Mesenchymal stem cell (in vitro differentiated cells and primary cell): ENCODE results near the gene KCNN3.

Source experiments
- DNase-seq: peaks from one replicate; pipeline ENCODE4 v3.0.0-alpha.2; 2013
- H2AFZ ChIP-seq: one replicate; pipeline ENCODE4 v1.6.1; 2013; ENCODE audit warnings: low read depth, mild to moderate bottlenecking, control low read depth, inconsistent platforms, low read length, moderate library complexity
- H2AK5ac ChIP-seq: 2 replicates; pipeline ENCODE4 v1.6.1; 2013; ENCODE audit warnings: low read length, moderate library complexity, mild to moderate bottlenecking, inconsistent platforms; ENCODE audit not compliant: severe bottlenecking
- H2BK120ac ChIP-seq: one replicate; pipeline ENCODE4 v1.6.1; 2013; ENCODE audit warnings: low read depth, mild to moderate bottlenecking, inconsistent platforms, low read length, moderate library complexity
- H2BK12ac ChIP-seq, 2 experiments: one replicate each; pipeline ENCODE4 v1.6.1; 2013; ENCODE audit warnings: inconsistent platforms in 2 of 2, low read length in 2 of 2, mild to moderate bottlenecking in 2 of 2, moderate library complexity in 2 of 2, control low read depth in 1 of 2
- H2BK15ac ChIP-seq: one replicate; pipeline ENCODE4 v1.6.1; 2013; ENCODE audit warnings: mild to moderate bottlenecking, low read depth, inconsistent platforms; ENCODE audit not compliant: poor library complexity, severe bottlenecking
- H2BK5ac ChIP-seq: 2 replicates; pipeline ENCODE4 v1.6.1; 2013; ENCODE audit warnings: low read depth, mild to moderate bottlenecking, low read length, control low read depth, inconsistent platforms; ENCODE audit not compliant: poor library complexity, severe bottlenecking
- H3K14ac ChIP-seq, 2 experiments: one replicate each; pipeline ENCODE4 v1.6.1; 2013; ENCODE audit warnings: inconsistent platforms in 2 of 2, low read length in 2 of 2, control low read depth in 1 of 2, mild to moderate bottlenecking in 1 of 2, moderate library complexity in 1 of 2
- H3K18ac ChIP-seq, 2 experiments: one replicate each; pipeline ENCODE4 v1.6.1; 2013; ENCODE audit warnings: inconsistent platforms in 2 of 2, low read length in 2 of 2, control low read depth in 1 of 2, low read depth in 1 of 2, mild to moderate bottlenecking in 1 of 2
- H3K23ac ChIP-seq, 2 experiments: one replicate each; pipeline ENCODE4 v1.6.1; 2013; ENCODE audit warnings: inconsistent platforms in 2 of 2, low read length in 2 of 2, mild to moderate bottlenecking in 2 of 2, moderate library complexity in 2 of 2, control low read depth in 1 of 2
- H3K27ac ChIP-seq: 2 replicates; pipeline ENCODE4 v1.5.1; 2013; ENCODE audit warnings: mild to moderate bottlenecking, moderate library complexity, low read length, control low read depth, inconsistent platforms; ENCODE audit not compliant: poor library complexity, severe bottlenecking
- H3K27me3 ChIP-seq, 2 experiments: 2 replicates each; pipeline versions ENCODE4 v1.6.1 to v1.7.0; 2013; ENCODE audit warnings: low read length in 2 of 2, mild to moderate bottlenecking in 2 of 2, moderate library complexity in 2 of 2, control low read depth in 1 of 2, inconsistent platforms in 1 of 2; ENCODE audit not compliant: control insufficient read depth in 1 of 2, insufficient read depth in 1 of 2
- H3K36me3 ChIP-seq, 2 experiments: 2 replicates each; pipeline versions ENCODE4 v1.6.1 to v1.7.0; 2013; ENCODE audit warnings: low read length in 2 of 2, control low read depth in 1 of 2, inconsistent platforms in 1 of 2, low read depth in 1 of 2, mild to moderate bottlenecking in 1 of 2; ENCODE audit not compliant: insufficient read depth in 2 of 2, control insufficient read depth in 1 of 2
- H3K4ac ChIP-seq, 2 experiments: one replicate each; pipeline ENCODE4 v1.6.1; 2013; ENCODE audit warnings: inconsistent platforms in 2 of 2, low read length in 2 of 2, mild to moderate bottlenecking in 2 of 2, moderate library complexity in 2 of 2, control low read depth in 1 of 2, low read depth in 1 of 2
- H3K4me1 ChIP-seq: 2 replicates; pipeline ENCODE4 v1.6.1; 2013; ENCODE audit warnings: low read depth, low read length, control low read depth; ENCODE audit not compliant: control insufficient read depth, insufficient read depth
- H3K4me2 ChIP-seq: 2 replicates; pipeline ENCODE4 v1.6.1; 2013; ENCODE audit warnings: low read length, mild to moderate bottlenecking, inconsistent platforms; ENCODE audit not compliant: poor library complexity, severe bottlenecking
- H3K4me3 ChIP-seq, 2 experiments: 2 replicates each; pipeline versions ENCODE4 v1.5.1 to v1.7.0; 2013; ENCODE audit warnings: low read length in 2 of 2, mild to moderate bottlenecking in 2 of 2, control low read depth in 1 of 2, low read depth in 1 of 2; ENCODE audit not compliant: insufficient read depth in 1 of 2
- H3K79me1 ChIP-seq: replicated peaks from 2 replicates; pipeline ENCODE4 v1.6.1; 2013; ENCODE audit warnings: mild to moderate bottlenecking, control low read depth, low read length, inconsistent platforms; ENCODE audit not compliant: poor library complexity, severe bottlenecking
- H3K9ac ChIP-seq: 2 replicates; pipeline ENCODE4 v1.7.0; 2013; ENCODE audit warnings: mild to moderate bottlenecking, low read length, moderate library complexity
- H3K9me3 ChIP-seq: 2 replicates; pipeline ENCODE4 v1.7.0; 2013; ENCODE audit warnings: mild to moderate bottlenecking, low read length; ENCODE audit not compliant: control insufficient read depth
- H4K8ac ChIP-seq: one replicate; pipeline ENCODE4 v1.6.1; 2013; ENCODE audit warnings: inconsistent platforms, mild to moderate bottlenecking, low read length, moderate library complexity
- H4K91ac ChIP-seq: one replicate; pipeline ENCODE4 v1.6.1; 2013; ENCODE audit warnings: mild to moderate bottlenecking, low read length, inconsistent platforms
- WGBS: methylation state at CpG from one replicate; pipeline ENCODE4 v1.1.7; 2013; ENCODE audit warnings: mixed read lengths; 5-methylcytosine and 5-hydroxymethylcytosine counted together

The KCNN3 gene

GRCh38 chr1:154816937-154817336, 53.1 kb downstream of the KCNN3 start:
- no peak overlapping the region for H3K23ac ChIP-seq
- H3K79me1 ChIP-seq = no peaks in the 10 kb centered on the region
- no peaks in the 10 kb centered on the region for H3K9me3 ChIP-seq
- H3K4me2 ChIP-seq = no peak overlapping the region
- peaks cover 6% of the 10 kb centered on the region for H3K4me1 ChIP-seq
- 88% methylated on average over 2 of the region's 2 CpGs for WGBS
- H3K27ac ChIP-seq = no peak overlapping the region
- H3K14ac ChIP-seq = no peak overlapping the region
- no peak overlapping the region for H2BK12ac ChIP-seq
- H3K9ac ChIP-seq = no peak overlapping the region
- H3K4ac ChIP-seq = no peak overlapping the region
- no peak overlapping the region for H3K18ac ChIP-seq
- H3K36me3 ChIP-seq = no peaks in the 10 kb centered on the region
- no peak overlapping the region for H3K4me3 ChIP-seq
- no peak overlapping the region for H2BK5ac ChIP-seq
- H2AFZ ChIP-seq = no peak overlapping the region
- H4K8ac ChIP-seq = no peak overlapping the region
- no peak overlapping the region for H2BK15ac ChIP-seq
- H2BK120ac ChIP-seq = no peak overlapping the region
- no peak overlapping the region for H4K91ac ChIP-seq
- no peak for DNase-seq
- peaks cover 47 to 71% of the 10 kb centered on the region in 2 experiments for H3K27me3 ChIP-seq
- no peak overlapping the region for H2AK5ac ChIP-seq

- H3K36me3 ChIP-seq = no peaks in the 10 kb centered on the region
- H3K27me3 ChIP-seq = peaks cover 47 to 70% of the 10 kb centered on the region in 2 experiments
- no peak overlapping the region for H3K4me3 ChIP-seq
- no peak overlapping the region for H2BK120ac ChIP-seq
- H2AFZ ChIP-seq = no peak overlapping the region
- no peak for DNase-seq
- H3K14ac ChIP-seq = no peak overlapping the region
- H3K9me3 ChIP-seq = no peaks in the 10 kb centered on the region
- no peak overlapping the region for H2BK5ac ChIP-seq
- H3K79me1 ChIP-seq = no peaks in the 10 kb centered on the region
- H3K27ac ChIP-seq = no peak overlapping the region
- H4K91ac ChIP-seq = no peak overlapping the region
- no peak overlapping the region for H2AK5ac ChIP-seq
- H4K8ac ChIP-seq = no peak overlapping the region
- H3K23ac ChIP-seq = no peak overlapping the region
- H3K9ac ChIP-seq = no peak overlapping the region
- no peak overlapping the region for H3K4me2 ChIP-seq
- no peak overlapping the region for H2BK15ac ChIP-seq
- H3K4ac ChIP-seq = no peak overlapping the region
- WGBS = 79% methylated on average over 6 of the region's 6 CpGs
- H3K18ac ChIP-seq = no peak overlapping the region
- no peak overlapping the region for H2BK12ac ChIP-seq
- H3K4me1 ChIP-seq = peaks cover 6% of the 10 kb centered on the region
Observed at GRCh38 chr1:154816369-154816768, 53.7 kb downstream of the KCNN3 start.

GRCh38 chr1:154813846-154814505, 56.1 kb downstream of the KCNN3 start:
- H3K36me3 ChIP-seq = no peaks in the 10 kb centered on the region
- 84% methylated on average over 6 of the region's 8 CpGs for WGBS
- H3K4ac ChIP-seq = no peak overlapping the region
- no peak overlapping the region for H3K27ac ChIP-seq
- H4K91ac ChIP-seq = no peak overlapping the region
- no peak overlapping the region for H3K4me3 ChIP-seq
- no peak overlapping the region for H2AK5ac ChIP-seq
- H3K27me3 ChIP-seq = peaks cover 60 to 66% of the 10 kb centered on the region in 2 experiments
- H2BK120ac ChIP-seq = no peak overlapping the region
- H3K18ac ChIP-seq = no peak overlapping the region
- no peak overlapping the region for H3K9ac ChIP-seq
- no peaks in the 10 kb centered on the region for H3K9me3 ChIP-seq
- H3K79me1 ChIP-seq = no peaks in the 10 kb centered on the region
- no peak overlapping the region for H3K23ac ChIP-seq
- H2AFZ ChIP-seq = no peak overlapping the region
- no peak overlapping the region for H2BK5ac ChIP-seq
- H4K8ac ChIP-seq = no peak overlapping the region
- no peak overlapping the region for H3K4me2 ChIP-seq
- H2BK15ac ChIP-seq = peak overlapping the region; percentile 44
- H3K4me1 ChIP-seq = peaks cover 7% of the 10 kb centered on the region
- H3K14ac ChIP-seq = no peak overlapping the region
- DNase-seq = no peak
- H2BK12ac ChIP-seq = no peak overlapping the region

- H3K79me1 ChIP-seq = no peaks in the 10 kb centered on the region
- H2BK12ac ChIP-seq = no peak overlapping the region
- no peak overlapping the region for H2BK5ac ChIP-seq
- H3K4ac ChIP-seq = no peak overlapping the region
- no peak overlapping the region for H4K8ac ChIP-seq
- H3K14ac ChIP-seq = no peak overlapping the region
- WGBS = 42% methylated on average over 18 of the region's 18 CpGs
- H3K4me1 ChIP-seq = peaks cover 9% of the 10 kb centered on the region
- H2BK15ac ChIP-seq = no peak overlapping the region
- H3K27me3 ChIP-seq = peaks cover 64 to 65% of the 10 kb centered on the region in 2 experiments
- no peak overlapping the region for H3K9ac ChIP-seq
- no peak overlapping the region for H3K27ac ChIP-seq
- peak; percentile 19 for DNase-seq
- H4K91ac ChIP-seq = no peak overlapping the region
- H3K9me3 ChIP-seq = no peaks in the 10 kb centered on the region
- no peak overlapping the region for H2AFZ ChIP-seq
- no peak overlapping the region for H2BK120ac ChIP-seq
- H3K23ac ChIP-seq = no peak overlapping the region
- H3K4me2 ChIP-seq = no peak overlapping the region
- no peak overlapping the region for H2AK5ac ChIP-seq
- no peak overlapping the region for H3K4me3 ChIP-seq
- H3K36me3 ChIP-seq = no peaks in the 10 kb centered on the region
- H3K18ac ChIP-seq = no peak overlapping the region
Observed at GRCh38 chr1:154813300-154813816, 56.7 kb downstream of the KCNN3 start.
